Measurements from ENCODE around the gene LRCH1. TPM values are rescaled to one million over a fixed set of nuclear protein-coding genes. Genes with fewer than 3 reads are reported as not detected.
"Not testable (repeated sequence)": the region's sequence is repeated elsewhere in the genome, so short reads cannot be mapped to it uniquely, and the experiment has no call there.

The LRCH1 gene
- total RNA-seq, 4 donors from 2014 or later: 54.3 to 72.2 (median 57.4) TPM

- Histone ChIP-seq H3K27me3 (no peaks in the 10 kb centered on the region), H3K4me1 (peaks cover 0 to 8% (median 0%) of the 10 kb centered on the region in 3 donors), H3K9me3 (no peaks in the 10 kb centered on the region), H3K4me3 (no peak overlapping the region), H3K27ac (no peak overlapping the region), H3K36me3 (peaks cover 0 to 12% of the 10 kb centered on the region in 2 donors)
- peak; percentile 47 for ATAC-seq
- 17 to 60% methylated on average over 1 to 4 of the region's 4 CpGs for WGBS, 2 donors (ENCODE audit: low coverage in 1 of 2)
- no peak for TF ChIP-seq EP300 (IDR thresholded peaks at IDR 0.05)
- no peak for TF ChIP-seq POLR2A (IDR thresholded peaks at IDR 0.05)
- TF ChIP-seq POLR2AphosphoS5 (IDR thresholded peaks at IDR 0.05): no peak
- TF ChIP-seq CTCF (IDR thresholded peaks at IDR 0.05): no peak
Observed at GRCh38 chr13:46756977-46757376, 204.0 kb downstream of the LRCH1 start.

GRCh38 chr13:46757640-46758039, 204.7 kb downstream of the LRCH1 start:
- no peak overlapping the region for H3K27ac ChIP-seq
- no peak for ATAC-seq
- TF ChIP-seq CTCF (IDR thresholded peaks at IDR 0.05) (no peak), EP300 (IDR thresholded peaks at IDR 0.05) (no peak), POLR2A (IDR thresholded peaks at IDR 0.05) (no peak), POLR2AphosphoS5 (IDR thresholded peaks at IDR 0.05) (no peak)
- peaks cover 0 to 8% (median 0%) of the 10 kb centered on the region in 3 donors for H3K4me1 ChIP-seq
- H3K4me3 ChIP-seq: no peak overlapping the region
- H3K36me3 ChIP-seq: peaks cover 0 to 7% of the 10 kb centered on the region in 2 donors
- no peaks in the 10 kb centered on the region for H3K9me3 ChIP-seq
- no peaks in the 10 kb centered on the region for H3K27me3 ChIP-seq
- WGBS, 2 donors (ENCODE audit: low coverage in 1 of 2): 40 to 47% methylated on average over 3 of the region's 3 CpGs

DNA sequence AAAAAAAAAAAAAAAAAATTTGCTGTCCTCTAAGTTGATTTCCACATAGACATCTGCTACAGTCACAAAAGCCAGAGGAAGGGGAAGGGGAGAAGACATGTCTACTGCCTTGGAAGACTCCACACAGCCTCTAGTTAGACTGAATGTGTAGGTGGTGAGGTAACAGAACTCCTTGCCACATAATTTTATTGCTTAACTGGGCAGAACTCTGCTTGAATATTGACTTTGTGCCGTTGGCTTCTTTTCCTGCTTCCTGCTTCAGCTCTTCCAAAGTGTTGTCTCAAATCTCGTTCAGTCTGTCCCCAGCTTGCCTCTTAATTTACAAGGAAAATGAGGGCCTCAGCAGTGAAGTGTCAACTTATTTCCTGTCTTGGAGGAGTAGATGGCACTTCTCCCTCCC, 206.9 kb downstream of the LRCH1 start:
- Histone ChIP-seq H3K9me3 (no peaks in the 10 kb centered on the region), H3K27ac (no peak overlapping the region), H3K27me3 (no peaks in the 10 kb centered on the region), H3K4me3 (no peak overlapping the region), H3K36me3 (no peaks in the 10 kb centered on the region), H3K4me1 (peaks cover 0 to 16% (median 0%) of the 10 kb centered on the region in 3 donors)
- peak; percentile 57 for ATAC-seq
- no peak for TF ChIP-seq POLR2AphosphoS5 (IDR thresholded peaks at IDR 0.05)
- TF ChIP-seq CTCF (IDR thresholded peaks at IDR 0.05): no peak
- TF ChIP-seq EP300 (IDR thresholded peaks at IDR 0.05): no peak
- TF ChIP-seq POLR2A (IDR thresholded peaks at IDR 0.05): no peak
- WGBS, 2 donors (ENCODE audit: low coverage in 1 of 2): 29 to 46% methylated on average over 1 to 2 of the region's 2 CpGs

GRCh38 chr13:46761174-46761573, 208.2 kb downstream of the LRCH1 start:
- WGBS, 2 donors (ENCODE audit: low coverage in 1 of 2): 84 to 92% methylated on average over 3 to 4 of the region's 4 CpGs
- ATAC-seq: no peak
- H3K9me3 ChIP-seq: no peaks in the 10 kb centered on the region
- no peaks in the 10 kb centered on the region for H3K27me3 ChIP-seq
- peaks cover 0 to 22% (median 0%) of the 10 kb centered on the region in 3 donors for H3K4me1 ChIP-seq
- no peaks in the 10 kb centered on the region for H3K36me3 ChIP-seq
- TF ChIP-seq POLR2AphosphoS5 (IDR thresholded peaks at IDR 0.05): no peak
- TF ChIP-seq CTCF (IDR thresholded peaks at IDR 0.05): no peak
- TF ChIP-seq EP300 (IDR thresholded peaks at IDR 0.05): no peak
- TF ChIP-seq POLR2A (IDR thresholded peaks at IDR 0.05): no peak
- H3K4me3 ChIP-seq: no peak overlapping the region
- no peak overlapping the region for H3K27ac ChIP-seq

DNA sequence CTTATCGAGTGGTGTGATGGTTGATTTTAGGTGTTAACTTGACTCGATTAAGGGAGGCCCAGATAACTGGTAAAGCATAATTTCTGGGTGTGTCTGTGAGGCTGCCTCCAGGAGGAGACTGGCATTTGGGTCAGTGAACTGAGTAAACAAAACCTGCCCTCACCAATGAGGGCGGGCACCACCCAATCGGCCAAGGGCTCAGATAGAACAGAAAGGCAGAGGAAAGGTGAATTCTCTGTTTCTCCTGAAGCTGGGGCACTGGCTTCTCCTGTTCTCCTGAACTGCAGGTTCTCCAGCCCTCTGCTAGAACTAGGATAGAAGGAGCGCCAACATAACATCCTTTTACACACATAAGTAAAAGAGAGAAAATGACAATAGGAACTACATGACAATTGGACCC, 208.9 kb downstream of the LRCH1 start:
- Histone ChIP-seq H3K27me3 (no peaks in the 10 kb centered on the region), H3K4me1 (peaks cover 0 to 20% (median 0%) of the 10 kb centered on the region in 3 donors), H3K27ac (no peak overlapping the region), H3K4me3 (no peak overlapping the region), H3K9me3 (no peaks in the 10 kb centered on the region), H3K36me3 (no peaks in the 10 kb centered on the region)
- no peak for ATAC-seq
- TF ChIP-seq POLR2A (IDR thresholded peaks at IDR 0.05): no peak
- no peak for TF ChIP-seq CTCF (IDR thresholded peaks at IDR 0.05)
- 69 to 82% methylated on average over 4 to 5 of the region's 5 CpGs for WGBS, 2 donors (ENCODE audit: low coverage in 1 of 2)

DNA sequence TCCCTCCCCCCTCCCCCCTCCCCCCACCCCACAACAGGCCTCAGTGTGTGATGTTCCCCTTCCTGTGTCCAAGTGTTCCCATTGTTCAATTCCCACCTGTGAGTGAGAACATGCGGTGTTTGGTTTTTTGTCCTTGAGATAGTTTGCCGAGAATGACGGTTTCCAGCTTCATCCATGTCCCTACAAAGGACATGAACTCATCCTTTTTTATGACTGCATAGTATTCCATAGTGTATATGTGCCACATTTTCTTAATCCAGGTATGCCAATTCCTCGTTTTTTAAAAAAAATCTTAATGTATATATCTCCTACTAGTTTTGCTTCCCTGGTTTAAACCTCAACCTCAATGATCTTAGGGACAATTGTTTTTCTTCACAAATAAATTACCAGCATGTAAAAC, 217.0 kb downstream of the LRCH1 start:
- not testable (repeated sequence) for H3K27me3 ChIP-seq, H3K4me3 ChIP-seq, ATAC-seq, H3K9me3 ChIP-seq, H3K27ac ChIP-seq
- H3K4me1 ChIP-seq: peaks cover 0 to 25% (median 4%) of the 10 kb centered on the region in 3 donors
- peaks cover 0 to 51% of the 10 kb centered on the region in 2 donors for H3K36me3 ChIP-seq
- WGBS, 2 donors (ENCODE audit: low coverage in 1 of 2): 93 to 98% methylated on average over 1 to 4 of the region's 4 CpGs
